GM21423 (cell line): ENCODE results near the gene ITPK1.

Experiments used
- ATAC-seq: cut with Tn5 transposase; IDR thresholded peaks from one replicate; pipeline ENCODE4 v1.9.1; 2021; ENCODE audit warnings: mild to moderate bottlenecking, moderate library complexity; ENCODE audit not compliant: unreplicated experiment

ITPK1 gene

DNA sequence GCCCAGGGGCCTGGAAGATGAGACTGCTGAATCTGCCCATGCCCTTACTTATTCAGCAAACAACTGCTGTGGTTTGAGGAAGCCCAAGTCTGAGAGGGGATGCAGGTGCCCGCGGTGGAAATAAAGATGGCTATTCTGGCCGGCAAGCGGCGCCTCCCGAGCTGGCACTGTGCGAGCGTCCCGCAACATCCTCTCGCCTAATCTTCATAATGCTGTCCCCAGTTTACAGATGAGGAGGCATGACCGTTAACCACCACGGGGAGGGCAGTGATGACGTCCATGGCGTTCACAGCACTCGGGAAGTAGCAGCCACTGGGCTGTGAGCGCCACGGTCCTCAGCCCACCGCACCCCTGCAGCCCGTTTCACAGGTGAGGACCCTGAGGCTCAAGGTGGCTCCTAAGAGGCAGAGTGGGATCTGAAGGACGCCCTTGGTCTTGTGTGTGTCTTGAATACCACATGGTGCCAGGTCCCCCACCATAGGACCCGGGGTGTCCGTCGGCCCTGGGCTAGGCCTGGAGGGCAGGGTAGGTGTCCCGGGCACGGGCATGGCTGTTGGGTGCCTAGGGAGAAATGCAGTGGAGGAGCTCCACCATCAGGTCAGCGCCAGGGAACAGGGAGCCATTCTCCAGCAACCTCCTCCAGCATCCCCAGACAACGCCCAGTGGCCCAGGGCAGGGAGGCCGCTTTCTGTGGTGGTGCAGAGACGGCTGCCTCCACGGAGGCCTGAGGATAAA, 172.6 kb downstream of the ITPK1 start:
- ATAC-seq = no peak

GRCh38 chr14:92942576-92942975, 173.1 kb downstream of the ITPK1 start:
- ATAC-seq = no peak

DNA sequence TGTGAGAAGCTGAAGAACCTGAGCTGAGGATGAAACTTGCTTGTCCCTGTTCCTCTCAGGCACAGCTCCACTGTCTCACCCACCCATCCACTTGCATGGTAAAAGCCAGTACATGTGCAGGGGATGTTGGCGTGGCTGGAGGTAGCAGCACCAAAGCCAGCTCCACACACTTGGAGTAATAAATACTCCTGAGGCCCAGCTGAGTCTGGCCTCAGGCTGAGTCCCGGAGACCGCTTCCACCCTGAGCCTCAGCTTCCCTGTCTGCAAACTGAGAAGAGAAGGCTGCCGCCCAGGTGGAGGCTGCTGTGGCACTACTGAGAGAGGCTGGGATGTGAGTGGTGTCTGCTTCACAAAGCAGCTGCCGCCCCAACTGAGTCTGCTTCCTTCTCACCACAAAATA, 173.6 kb downstream of the ITPK1 start:
- ATAC-seq = no peak

DNA sequence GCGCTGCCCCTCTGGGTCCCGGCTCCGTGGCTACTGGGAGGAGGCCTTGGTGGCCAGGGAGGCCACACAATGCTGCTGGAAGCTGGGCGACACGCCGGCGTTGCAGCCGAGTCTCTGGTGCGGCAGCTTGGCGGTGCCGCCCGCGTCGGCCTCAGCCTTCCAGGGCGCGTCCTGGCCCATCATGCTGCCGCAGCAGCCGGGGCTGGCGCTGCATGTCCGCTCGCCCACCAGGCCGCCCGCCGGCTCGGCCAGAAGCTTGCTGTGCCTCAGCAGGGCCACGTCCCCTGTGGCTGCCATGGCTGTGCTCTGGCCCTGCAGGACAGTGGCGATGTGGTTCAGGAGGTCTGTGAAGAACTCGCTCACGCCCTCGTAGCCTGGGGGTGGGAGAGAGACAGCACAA, 174.2 kb downstream of the ITPK1 start:
- no peak for ATAC-seq

GRCh38 chr14:92940543-92940942, 175.2 kb downstream of the ITPK1 start:
- ATAC-seq = no peak

- ATAC-seq = no peak
Observed at GRCh38 chr14:92939699-92940098, 176.0 kb downstream of the ITPK1 start.

- no peak for ATAC-seq
Observed at GRCh38 chr14:92938890-92939671, 176.6 kb downstream of the ITPK1 start.

DNA sequence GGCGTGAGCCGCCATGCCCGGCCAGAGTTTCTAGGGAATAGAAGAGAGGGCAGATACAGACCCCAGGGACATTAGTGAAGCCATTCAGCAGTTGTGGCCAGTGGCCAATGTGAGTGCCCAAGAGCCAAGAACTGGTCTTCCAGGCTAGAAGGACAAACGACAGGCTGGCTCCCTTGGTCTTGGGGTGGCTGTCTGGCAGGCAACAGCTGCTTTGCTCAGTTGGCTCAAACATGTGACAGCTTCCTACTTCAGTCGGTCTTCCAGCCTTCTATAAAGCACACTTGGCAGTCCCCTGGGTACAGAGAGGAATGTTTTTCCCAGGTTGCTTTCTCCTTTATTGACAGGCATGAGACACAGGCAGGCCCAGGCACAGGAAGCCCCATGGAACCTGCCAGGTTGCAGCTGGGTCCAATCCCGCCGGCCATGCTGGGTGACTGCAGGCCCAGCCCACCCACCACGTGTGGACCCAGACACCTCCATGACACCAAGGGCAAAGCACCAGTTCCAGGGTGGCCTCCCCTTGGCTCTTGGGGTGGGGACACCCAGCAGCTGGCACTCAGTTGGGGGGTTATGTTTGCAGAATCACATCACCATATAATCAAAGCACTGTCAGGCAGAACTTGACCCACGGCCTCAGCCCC, 177.4 kb downstream of the ITPK1 start:
- no peak for ATAC-seq

GRCh38 chr14:92937051-92937937, 178.4 kb downstream of the ITPK1 start:
- no peak for ATAC-seq

DNA sequence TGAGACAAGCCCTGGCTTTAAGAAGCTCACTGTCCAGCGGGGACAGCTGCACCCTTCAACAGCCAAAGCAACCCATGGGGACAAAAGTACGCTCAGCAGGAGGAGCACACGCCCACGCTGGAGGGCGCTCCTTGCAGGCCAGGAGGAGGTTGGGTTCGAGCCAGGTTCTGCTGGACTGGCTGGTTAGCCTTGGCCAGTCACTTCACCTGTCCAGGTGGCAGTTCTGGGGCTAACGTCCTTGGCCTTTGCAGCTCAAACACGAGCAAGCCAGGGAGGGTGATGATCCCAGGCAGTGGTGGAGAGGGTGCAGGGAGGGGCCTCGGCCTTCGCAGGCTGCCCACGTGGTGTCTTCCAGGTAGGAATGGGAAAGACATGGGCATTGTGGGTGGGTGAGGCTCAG, 179.6 kb downstream of the ITPK1 start:
- no peak for ATAC-seq

GRCh38 chr14:92935446-92935845, 180.3 kb downstream of the ITPK1 start:
- no peak for ATAC-seq

GRCh38 chr14:92934196-92935085, 181.3 kb downstream of the ITPK1 start:
- ATAC-seq = no peak

GRCh38 chr14:92933481-92933880, 182.2 kb downstream of the ITPK1 start:
- ATAC-seq = no peak

DNA sequence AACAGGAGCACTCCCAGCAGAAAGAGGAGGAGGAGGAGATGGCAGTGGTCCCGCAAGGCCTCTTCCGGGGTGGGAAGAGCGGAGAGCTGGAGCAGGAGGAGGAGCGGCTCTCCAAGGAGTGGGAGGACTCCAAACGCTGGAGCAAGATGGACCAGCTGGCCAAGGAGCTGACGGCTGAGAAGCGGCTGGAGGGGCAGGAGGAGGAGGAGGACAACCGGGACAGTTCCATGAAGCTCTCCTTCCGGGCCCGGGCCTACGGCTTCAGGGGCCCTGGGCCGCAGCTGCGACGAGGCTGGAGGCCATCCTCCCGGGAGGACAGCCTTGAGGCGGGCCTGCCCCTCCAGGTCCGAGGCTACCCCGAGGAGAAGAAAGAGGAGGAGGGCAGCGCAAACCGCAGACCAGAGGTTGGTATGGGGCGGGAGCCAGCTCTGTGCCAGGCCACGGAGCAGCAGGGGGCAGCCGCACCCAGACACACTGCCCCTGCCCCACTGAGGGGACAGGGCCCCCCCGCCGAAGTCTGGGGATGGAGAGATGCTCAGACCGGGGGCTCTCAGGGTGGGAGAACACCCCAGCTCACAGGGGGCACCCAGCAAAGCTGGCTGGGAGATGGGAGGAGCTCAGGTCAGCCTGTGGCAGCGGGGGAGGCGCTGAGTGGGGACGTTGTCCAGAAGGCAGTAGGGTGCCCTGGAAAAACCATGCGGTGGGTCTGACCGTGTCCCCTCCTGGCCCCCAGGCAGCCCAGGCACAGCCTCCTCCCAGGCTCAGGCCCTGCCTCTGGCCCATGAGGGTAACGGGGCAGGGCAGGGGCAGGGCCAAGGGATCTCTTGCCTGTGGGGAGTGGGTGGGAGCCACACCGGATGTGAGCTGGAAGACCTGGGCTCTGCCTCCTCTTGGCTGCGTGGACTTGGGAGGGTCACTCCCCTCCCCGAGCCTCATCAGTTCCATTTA, 183.0 kb downstream of the ITPK1 start:
- no peak for ATAC-seq

DNA sequence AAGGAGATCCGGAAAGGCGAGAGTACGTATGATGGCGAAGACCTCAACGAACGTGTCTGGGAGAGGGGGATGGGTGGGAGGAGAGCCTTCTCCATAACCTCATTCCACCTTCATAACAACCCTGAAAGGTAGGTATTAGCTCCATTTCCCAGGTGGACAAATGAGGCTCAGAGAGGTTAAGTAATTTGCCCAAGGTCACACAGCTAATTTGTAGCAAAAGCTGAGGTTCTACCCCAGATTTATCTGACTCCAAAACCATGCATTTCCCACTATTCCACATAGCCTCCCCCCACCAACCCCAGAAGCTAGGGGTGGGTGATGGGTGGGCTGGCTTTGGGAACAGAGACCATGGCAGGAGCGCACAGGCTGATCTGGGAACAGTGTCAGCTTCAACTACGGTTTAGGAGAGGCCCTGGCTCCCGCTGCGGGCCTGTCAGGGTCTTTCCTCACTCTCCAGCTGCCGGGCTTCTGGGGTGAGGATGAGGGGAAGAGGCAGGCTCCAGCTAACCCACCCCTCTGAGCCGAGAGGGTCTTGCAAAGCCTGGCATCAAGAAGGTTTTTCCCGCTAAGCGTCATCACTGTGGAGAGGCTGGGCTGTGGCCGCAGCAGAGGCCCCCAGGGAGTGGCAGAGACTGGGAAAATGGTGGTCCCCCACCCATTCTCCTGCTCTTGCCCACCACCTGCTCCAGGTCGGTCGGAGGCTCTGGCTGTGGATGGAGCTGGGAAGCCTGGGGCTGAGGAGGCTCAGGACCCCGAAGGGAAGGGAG, 183.9 kb downstream of the ITPK1 start:
- no peak for ATAC-seq

DNA sequence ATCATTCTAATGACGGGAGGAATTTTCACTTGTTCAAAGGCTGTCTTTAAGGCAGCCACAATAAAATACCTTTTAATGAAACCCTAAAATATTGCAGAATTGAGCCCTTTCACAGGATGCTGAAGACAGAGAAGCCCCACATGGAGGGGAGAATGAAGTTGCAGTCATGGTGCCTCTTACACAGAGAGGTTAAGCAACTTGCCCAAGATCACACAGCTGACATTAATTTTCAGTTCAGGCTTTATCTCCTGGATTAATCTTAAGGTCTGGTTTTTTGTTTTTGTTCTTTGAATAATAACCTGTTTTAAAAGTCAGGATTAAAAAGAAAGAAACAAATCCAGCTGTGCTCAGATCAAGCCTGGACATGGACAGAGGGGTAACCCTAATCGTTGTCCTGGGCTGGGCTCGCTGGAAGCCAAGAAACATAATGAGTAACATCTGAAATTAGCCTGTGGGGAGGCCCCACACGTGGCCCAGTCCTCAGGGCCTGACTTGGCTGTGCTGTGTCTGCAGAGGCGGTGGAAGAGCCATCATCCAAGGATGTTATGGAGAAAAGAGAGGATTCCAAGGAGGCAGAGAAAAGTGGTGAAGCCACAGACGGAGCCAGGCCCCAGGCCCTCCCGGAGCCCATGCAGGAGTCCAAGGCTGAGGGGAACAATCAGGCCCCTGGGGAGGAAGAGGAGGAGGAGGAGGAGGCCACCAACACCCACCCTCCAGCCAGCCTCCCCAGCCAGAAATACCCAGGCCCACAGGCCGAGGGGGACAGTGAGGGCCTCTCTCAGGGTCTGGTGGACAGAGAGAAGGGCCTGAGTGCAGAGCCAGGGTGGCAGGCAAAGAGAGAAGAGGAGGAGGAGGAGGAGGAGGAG, 184.8 kb downstream of the ITPK1 start:
- no peak for ATAC-seq
